Activated CD4-positive, alpha-beta T cell treated with anti-CD3 and anti-CD28 coated beads for 24 hours (primary cell): Measurements from ENCODE around the gene RHAG.

Experiments
- DNase-seq, 2 donors: peaks; one replicate each; pipeline ENCODE4 v3.0.0-alpha.2; 2020; ENCODE audit warnings: low read depth in 2 of 2

The RHAG gene

DNA sequence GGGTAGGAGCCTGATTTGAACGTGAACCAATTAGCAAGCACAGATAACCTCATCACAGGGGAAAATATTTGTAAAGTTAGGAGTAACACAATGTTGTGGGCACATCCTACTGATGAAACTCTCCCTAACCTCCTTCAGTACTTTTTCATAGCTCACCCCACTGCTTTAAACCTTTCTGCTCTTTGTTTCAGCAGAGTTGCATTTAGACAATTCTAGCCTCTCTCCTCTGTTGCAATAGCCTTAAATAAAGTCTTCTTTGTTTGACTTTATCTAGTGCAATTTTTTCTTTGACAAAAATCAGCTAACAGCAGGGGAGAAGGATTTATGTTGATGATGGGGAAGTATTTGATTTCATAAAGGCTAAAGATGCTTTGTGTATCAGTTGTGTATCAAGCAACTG, 72.1 kb downstream of the RHAG start:
- no peak for DNase-seq

DNA sequence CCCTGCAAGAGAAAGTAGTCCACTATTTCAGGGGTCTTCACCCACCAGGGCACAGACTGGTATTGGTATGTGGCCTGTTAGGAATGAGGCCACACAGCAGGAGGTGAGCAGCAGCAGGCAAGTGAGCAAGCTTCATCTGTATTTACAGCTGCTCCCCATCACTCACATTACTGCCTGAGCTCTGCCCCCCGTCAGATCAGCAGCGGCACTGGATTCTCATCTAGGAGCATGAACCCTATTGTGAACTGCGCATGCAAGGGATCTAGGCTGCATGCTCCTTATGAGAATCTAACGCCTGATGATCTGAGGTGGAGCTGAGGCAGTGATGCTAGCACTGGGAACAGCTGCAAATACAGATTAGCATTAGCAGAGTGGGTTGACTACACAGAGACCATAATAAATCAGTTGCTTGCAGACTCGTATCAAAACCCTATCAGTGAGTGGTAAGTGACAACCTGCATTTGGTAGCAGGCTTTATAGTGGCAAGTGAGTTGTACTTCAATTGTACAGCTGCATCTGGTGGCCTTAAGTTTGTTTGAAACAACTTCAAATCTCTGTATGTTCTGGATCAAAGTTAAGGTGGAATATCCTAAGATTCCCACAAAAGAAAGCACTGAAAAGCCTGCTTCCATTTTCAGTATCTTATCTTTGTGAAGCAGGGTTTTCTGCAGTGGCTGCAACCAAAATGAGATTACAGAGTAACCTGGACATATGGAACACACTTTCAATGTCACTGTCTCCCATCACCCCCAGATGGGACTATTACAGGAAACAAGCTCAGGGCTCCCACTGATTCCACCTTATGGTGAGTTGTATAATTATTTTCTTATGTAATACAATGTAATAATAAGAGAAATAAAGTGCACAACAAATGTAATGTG, 73.4 kb downstream of the RHAG start:
- DNase-seq: no peak

- DNase-seq: no peak
Observed at GRCh38 chr6:49558238-49558637, 78.4 kb downstream of the RHAG start.

- DNase-seq: no peak
Observed at GRCh38 chr6:49557177-49557576, 79.5 kb downstream of the RHAG start.

DNA sequence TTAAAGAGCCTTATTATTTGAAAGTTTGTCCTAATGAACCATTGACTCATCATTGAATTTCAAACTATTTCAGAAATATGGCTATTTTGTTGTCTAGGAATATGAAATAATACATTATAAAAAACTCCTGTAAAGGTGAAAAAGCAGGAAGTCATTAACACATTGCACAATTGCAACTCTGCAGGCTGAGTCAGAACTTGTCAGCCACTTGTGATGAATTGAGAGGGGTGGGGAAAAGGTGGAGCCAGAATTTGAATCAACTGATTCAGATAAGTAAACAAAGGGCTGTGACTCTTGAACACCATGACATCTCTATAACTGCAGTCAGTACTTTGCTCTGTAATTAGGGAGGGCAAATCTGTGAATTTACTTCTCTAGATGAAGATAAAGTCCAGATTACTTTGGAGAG, 80.2 kb downstream of the RHAG start:
- no peak for DNase-seq

- no peak for DNase-seq
Observed at GRCh38 chr6:49555951-49556350, 80.7 kb downstream of the RHAG start.
